ENCODE measurements around the gene PSMB4. TPM values are rescaled to one million over a fixed set of nuclear protein-coding genes. Genes with fewer than 3 reads are reported as not detected.

Gene PSMB4
- total RNA-seq, 1 experiment from 2014 or later: 414 TPM

DNA sequence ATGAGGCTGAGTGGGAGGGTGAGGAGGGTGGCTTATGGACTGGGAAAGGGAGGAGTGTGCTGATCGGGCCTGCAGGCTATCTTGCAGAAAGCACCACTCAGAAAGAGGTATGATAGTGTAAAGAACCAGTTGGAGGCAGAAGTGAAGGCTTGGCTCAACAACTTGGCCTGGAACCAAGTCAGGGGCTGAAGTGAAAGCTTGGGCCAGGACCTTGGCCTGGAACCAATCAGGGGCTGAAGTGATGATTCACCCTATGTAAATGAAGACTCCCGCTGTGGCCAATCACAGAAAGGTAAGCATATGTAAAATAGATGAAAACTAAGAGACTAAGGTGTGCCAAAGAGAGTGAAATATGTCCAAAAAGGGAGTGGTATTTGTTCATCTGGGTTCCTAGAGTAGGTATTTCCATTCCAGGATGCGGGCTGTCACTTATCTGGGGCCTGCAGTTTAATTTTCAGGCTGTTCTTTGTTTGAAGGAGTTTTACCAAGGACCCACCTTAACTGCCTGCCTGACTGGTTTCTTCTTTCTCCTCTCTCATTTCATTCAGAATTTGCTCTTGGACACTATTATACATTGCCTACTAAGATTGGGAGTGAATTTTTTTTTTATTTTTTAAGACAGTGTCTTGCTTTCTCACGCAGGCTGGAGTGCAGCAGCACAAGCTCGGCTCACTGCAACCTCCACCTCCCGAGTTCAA is 47.2 kb upstream of the PSMB4 start (continued):
- TF ChIP-seq, protein P1, sequence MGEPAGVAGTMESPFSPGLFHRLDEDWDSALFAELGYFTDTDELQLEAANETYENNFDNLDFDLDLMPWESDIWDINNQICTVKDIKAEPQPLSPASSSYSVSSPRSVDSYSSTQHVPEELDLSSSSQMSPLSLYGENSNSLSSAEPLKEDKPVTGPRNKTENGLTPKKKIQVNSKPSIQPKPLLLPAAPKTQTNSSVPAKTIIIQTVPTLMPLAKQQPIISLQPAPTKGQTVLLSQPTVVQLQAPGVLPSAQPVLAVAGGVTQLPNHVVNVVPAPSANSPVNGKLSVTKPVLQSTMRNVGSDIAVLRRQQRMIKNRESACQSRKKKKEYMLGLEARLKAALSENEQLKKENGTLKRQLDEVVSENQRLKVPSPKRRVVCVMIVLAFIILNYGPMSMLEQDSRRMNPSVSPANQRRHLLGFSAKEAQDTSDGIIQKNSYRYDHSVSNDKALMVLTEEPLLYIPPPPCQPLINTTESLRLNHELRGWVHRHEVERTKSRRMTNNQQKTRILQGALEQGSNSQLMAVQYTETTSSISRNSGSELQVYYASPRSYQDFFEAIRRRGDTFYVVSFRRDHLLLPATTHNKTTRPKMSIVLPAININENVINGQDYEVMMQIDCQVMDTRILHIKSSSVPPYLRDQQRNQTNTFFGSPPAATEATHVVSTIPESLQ (CRISPR knock-in tag; IDR thresholded peaks at IDR 0.05): no peak
- TF ChIP-seq, protein P2, sequence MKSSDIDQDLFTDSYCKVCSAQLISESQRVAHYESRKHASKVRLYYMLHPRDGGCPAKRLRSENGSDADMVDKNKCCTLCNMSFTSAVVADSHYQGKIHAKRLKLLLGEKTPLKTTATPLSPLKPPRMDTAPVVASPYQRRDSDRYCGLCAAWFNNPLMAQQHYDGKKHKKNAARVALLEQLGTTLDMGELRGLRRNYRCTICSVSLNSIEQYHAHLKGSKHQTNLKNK (CRISPR knock-in tag; IDR thresholded peaks at IDR 0.05): no peak

DNA sequence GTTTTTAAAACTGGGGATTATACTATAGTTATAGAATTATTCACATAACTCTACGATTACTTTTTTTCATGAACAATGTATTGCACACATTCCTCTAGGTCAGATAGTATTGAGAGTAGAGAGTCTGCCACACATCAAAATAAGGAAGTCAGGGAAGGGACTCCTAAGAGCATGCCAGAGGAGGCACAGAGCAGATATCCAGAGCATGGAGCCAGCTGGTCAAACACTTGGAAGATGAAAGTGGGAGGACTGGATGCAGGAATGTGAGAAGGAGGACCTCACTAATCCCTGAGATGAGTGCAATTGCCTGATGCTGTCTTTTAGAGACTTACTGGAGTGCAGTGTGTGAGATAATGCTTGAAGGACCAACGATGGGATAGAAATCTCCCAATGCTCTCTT is 42.7 kb upstream of the PSMB4 start:
- peaks cover 9% of the 10 kb centered on the region for H3K27me3 Mint-ChIP-seq (ENCODE audit: low read depth)
- DNase-seq (ENCODE audit: low spot score): no peak
- ATAC-seq: no peak
- H3K4me1 Mint-ChIP-seq: no peaks in the 10 kb centered on the region
- H3K4me3 Mint-ChIP-seq: no peak overlapping the region
- POLR2A ChIA-PET: no interaction called here
- H3K36me3 Mint-ChIP-seq: peaks cover 18% of the 10 kb centered on the region
- no peak overlapping the region for H3K27ac Mint-ChIP-seq
- peaks cover 20% of the 10 kb centered on the region for H3K9me3 Mint-ChIP-seq
- TF ChIP-seq IRF2 (CRISPR knock-in tag; IDR thresholded peaks at IDR 0.05; ENCODE audit: borderline replicate concordance, low read depth): no peak
- TF ChIP-seq, protein P3, sequence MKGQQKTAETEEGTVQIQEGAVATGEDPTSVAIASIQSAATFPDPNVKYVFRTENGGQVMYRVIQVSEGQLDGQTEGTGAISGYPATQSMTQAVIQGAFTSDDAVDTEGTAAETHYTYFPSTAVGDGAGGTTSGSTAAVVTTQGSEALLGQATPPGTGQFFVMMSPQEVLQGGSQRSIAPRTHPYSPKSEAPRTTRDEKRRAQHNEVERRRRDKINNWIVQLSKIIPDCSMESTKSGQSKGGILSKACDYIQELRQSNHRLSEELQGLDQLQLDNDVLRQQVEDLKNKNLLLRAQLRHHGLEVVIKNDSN (CRISPR knock-in tag; IDR thresholded peaks at IDR 0.05): no peak
- TF ChIP-seq SOX15 (CRISPR knock-in tag; IDR thresholded peaks at IDR 0.05): no peak
- TF ChIP-seq NR1H2 (CRISPR knock-in tag; IDR thresholded peaks at IDR 0.05): no peak
- TF ChIP-seq, protein P4, sequence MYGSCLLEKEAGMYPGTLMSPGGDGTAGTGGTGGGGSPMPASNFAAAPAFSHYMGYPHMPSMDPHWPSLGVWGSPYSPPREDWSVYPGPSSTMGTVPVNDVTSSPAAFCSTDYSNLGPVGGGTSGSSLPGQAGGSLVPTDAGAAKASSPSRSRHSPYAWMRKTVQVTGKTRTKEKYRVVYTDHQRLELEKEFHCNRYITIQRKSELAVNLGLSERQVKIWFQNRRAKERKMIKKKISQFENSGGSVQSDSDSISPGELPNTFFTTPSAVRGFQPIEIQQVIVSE (CRISPR knock-in tag; IDR thresholded peaks at IDR 0.05; ENCODE audit: borderline replicate concordance): no peak
- no peak for TF ChIP-seq TEAD4 (CRISPR knock-in tag; IDR thresholded peaks at IDR 0.05)
- TF ChIP-seq, protein P5, sequence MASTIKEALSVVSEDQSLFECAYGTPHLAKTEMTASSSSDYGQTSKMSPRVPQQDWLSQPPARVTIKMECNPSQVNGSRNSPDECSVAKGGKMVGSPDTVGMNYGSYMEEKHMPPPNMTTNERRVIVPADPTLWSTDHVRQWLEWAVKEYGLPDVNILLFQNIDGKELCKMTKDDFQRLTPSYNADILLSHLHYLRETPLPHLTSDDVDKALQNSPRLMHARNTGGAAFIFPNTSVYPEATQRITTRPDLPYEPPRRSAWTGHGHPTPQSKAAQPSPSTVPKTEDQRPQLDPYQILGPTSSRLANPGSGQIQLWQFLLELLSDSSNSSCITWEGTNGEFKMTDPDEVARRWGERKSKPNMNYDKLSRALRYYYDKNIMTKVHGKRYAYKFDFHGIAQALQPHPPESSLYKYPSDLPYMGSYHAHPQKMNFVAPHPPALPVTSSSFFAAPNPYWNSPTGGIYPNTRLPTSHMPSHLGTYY (CRISPR knock-in tag; IDR thresholded peaks at IDR 0.05): no peak
- TF ChIP-seq, protein P6, sequence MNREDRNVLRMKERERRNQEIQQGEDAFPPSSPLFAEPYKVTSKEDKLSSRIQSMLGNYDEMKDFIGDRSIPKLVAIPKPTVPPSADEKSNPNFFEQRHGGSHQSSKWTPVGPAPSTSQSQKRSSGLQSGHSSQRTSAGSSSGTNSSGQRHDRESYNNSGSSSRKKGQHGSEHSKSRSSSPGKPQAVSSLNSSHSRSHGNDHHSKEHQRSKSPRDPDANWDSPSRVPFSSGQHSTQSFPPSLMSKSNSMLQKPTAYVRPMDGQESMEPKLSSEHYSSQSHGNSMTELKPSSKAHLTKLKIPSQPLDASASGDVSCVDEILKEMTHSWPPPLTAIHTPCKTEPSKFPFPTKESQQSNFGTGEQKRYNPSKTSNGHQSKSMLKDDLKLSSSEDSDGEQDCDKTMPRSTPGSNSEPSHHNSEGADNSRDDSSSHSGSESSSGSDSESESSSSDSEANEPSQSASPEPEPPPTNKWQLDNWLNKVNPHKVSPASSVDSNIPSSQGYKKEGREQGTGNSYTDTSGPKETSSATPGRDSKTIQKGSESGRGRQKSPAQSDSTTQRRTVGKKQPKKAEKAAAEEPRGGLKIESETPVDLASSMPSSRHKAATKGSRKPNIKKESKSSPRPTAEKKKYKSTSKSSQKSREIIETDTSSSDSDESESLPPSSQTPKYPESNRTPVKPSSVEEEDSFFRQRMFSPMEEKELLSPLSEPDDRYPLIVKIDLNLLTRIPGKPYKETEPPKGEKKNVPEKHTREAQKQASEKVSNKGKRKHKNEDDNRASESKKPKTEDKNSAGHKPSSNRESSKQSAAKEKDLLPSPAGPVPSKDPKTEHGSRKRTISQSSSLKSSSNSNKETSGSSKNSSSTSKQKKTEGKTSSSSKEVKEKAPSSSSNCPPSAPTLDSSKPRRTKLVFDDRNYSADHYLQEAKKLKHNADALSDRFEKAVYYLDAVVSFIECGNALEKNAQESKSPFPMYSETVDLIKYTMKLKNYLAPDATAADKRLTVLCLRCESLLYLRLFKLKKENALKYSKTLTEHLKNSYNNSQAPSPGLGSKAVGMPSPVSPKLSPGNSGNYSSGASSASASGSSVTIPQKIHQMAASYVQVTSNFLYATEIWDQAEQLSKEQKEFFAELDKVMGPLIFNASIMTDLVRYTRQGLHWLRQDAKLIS (CRISPR knock-in tag; IDR thresholded peaks at IDR 0.05; ENCODE audit: borderline replicate concordance): no peak
- TF ChIP-seq, protein P7, sequence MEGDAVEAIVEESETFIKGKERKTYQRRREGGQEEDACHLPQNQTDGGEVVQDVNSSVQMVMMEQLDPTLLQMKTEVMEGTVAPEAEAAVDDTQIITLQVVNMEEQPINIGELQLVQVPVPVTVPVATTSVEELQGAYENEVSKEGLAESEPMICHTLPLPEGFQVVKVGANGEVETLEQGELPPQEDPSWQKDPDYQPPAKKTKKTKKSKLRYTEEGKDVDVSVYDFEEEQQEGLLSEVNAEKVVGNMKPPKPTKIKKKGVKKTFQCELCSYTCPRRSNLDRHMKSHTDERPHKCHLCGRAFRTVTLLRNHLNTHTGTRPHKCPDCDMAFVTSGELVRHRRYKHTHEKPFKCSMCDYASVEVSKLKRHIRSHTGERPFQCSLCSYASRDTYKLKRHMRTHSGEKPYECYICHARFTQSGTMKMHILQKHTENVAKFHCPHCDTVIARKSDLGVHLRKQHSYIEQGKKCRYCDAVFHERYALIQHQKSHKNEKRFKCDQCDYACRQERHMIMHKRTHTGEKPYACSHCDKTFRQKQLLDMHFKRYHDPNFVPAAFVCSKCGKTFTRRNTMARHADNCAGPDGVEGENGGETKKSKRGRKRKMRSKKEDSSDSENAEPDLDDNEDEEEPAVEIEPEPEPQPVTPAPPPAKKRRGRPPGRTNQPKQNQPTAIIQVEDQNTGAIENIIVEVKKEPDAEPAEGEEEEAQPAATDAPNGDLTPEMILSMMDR (IDR thresholded peaks at IDR 0.05): no peak
- no peak for TF ChIP-seq ZNF416 (CRISPR knock-in tag; IDR thresholded peaks at IDR 0.05)
- no peak for TF ChIP-seq SMAD4 (CRISPR knock-in tag; IDR thresholded peaks at IDR 0.05)
- TF ChIP-seq, protein P8, sequence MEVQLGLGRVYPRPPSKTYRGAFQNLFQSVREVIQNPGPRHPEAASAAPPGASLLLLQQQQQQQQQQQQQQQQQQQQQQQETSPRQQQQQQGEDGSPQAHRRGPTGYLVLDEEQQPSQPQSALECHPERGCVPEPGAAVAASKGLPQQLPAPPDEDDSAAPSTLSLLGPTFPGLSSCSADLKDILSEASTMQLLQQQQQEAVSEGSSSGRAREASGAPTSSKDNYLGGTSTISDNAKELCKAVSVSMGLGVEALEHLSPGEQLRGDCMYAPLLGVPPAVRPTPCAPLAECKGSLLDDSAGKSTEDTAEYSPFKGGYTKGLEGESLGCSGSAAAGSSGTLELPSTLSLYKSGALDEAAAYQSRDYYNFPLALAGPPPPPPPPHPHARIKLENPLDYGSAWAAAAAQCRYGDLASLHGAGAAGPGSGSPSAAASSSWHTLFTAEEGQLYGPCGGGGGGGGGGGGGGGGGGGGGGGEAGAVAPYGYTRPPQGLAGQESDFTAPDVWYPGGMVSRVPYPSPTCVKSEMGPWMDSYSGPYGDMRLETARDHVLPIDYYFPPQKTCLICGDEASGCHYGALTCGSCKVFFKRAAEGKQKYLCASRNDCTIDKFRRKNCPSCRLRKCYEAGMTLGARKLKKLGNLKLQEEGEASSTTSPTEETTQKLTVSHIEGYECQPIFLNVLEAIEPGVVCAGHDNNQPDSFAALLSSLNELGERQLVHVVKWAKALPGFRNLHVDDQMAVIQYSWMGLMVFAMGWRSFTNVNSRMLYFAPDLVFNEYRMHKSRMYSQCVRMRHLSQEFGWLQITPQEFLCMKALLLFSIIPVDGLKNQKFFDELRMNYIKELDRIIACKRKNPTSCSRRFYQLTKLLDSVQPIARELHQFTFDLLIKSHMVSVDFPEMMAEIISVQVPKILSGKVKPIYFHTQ (CRISPR knock-in tag; IDR thresholded peaks at IDR 0.05): no peak
- TF ChIP-seq ELF4 (CRISPR knock-in tag; IDR thresholded peaks at IDR 0.05; ENCODE audit: low read depth): no peak
- no peak for TF ChIP-seq CREB1 (CRISPR knock-in tag; IDR thresholded peaks at IDR 0.05)
- TF ChIP-seq GABPB1 (CRISPR knock-in tag; IDR thresholded peaks at IDR 0.05): no peak
- CTCF ChIA-PET: interaction anchor here (1.5 to 2.0 kb wide), 2 partner anchors 8 to 16 kb away, joined by 4 read pairs; no protein-coding TSS in a partner anchor

All from WTC11 (cell line).